Activated CD8-positive, alpha-beta memory T cell treated with anti-CD3 and anti-CD28 coated beads, Interleukin-2, amount 50 U/mL, for 1 hour (primary cell): Measurements from ENCODE around the gene CACNB1.

Experiments used
- DNase-seq: peaks from one replicate; pipeline ENCODE4 v3.0.0-alpha.2; 2020; ENCODE audit errors: extremely low read depth

Gene CACNB1

DNA sequence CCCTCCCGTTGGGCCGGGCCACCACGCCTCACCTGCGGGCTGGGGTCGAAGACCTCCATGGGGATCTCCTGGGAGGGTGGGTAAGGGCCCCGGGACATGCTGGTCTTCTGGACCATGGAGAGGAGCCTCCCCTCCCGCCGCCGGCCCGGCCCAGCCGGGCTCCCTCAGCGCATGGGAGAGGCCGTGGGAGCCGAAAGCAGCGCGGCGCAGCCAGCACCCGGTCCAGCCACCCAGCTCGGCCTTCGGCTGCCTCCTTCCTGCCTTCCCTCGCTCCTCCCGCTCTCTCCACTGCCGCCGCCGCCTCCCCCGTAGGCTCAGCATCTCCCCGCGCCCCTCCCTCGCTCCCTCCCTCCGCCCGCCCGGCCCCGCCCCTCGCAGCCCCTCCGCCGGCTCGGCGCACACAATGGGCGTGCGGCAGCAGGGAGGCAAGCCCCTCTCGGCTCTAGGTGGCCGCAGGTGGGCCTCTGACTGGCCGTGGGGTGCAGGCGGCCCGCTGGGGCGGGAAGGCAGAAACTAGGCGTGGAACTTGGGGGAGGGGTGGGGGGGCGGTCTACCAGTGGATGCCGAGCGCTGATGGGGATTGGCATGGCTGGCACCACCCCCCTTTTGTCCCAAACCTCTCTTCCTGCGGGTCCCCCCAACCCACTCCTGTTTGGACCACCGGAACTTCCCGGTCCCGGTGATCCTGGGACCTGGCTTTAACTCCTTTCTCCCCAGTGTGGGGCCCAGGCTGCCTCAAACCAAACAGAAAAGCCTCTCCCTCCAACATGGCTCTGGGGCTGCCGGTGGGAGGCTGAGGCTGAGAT lies at the start of gene CACNB1:
CACNB1 (minus strand) TSS at position 290 of the 806 bp plus-strand sequence; CDS start at position 116, 174 bp downstream.
- DNase-seq: no peak

DNA sequence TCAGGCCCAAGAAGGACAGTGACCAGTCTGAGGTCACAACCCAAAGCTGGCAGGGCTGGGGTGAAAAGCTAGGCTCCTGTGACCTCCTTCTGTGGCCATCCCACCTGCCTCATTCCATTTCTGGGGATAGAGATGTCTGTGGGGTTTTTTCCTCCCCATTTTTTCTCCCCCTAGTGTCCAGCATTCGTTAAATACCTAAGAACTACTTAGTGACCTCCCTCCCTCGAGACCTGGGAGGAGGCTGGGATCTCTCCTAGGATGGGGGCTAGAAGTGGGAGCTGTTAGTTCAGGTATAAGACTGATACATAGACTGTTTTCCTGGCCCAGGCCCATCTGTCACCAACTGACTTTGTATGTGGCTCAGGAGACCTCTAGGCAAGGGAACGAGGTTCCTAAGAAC lies 48.8 kb upstream of the CACNB1 start:
- DNase-seq: no peak

DNA sequence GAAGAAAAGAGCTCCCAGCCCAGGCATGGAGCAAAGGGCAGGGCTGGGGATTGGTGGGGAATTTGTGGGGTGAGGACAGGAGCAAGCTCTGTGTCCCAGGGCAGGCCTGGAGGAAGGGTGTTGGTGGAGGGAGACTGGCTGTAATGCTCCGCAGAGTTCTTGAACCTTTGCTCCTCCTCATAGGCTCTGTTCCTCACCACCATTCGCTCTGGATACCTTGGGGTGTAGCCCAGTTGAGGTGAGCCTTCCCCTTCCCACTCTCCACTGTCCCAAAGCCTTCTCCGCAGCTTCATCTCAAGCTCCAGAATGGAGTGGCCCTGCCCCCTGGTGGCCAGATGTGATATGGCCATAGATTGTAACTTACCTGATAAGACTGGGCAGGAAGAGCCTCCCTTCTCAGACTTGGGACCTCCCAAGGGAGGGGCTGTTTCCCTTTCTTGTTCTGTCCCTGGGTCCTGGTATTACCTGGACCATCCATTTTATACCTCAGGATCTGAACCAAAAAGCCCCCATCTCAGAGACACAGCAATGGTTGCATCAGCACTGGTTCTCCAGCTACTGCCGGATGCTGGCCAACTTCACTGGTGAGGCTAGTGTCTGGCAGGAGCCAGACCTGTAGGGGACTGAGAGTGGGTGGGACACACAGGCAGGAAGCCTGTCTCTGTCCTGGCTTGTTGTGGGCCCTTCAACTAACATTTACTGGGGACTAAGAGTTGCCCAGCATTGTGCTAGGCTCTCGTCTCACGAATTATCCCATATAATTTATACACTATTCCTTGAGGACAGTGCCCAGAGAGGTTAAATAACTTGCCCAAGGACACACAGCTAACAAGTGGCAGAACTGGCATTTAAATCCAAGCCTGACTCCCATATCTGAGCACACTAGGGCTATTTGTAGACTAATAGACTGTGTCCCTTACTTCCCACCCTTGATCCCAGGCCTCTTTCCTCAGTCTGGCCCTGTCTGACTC lies 47.4 kb upstream of the CACNB1 start:
- DNase-seq: peak; percentile 65

DNA sequence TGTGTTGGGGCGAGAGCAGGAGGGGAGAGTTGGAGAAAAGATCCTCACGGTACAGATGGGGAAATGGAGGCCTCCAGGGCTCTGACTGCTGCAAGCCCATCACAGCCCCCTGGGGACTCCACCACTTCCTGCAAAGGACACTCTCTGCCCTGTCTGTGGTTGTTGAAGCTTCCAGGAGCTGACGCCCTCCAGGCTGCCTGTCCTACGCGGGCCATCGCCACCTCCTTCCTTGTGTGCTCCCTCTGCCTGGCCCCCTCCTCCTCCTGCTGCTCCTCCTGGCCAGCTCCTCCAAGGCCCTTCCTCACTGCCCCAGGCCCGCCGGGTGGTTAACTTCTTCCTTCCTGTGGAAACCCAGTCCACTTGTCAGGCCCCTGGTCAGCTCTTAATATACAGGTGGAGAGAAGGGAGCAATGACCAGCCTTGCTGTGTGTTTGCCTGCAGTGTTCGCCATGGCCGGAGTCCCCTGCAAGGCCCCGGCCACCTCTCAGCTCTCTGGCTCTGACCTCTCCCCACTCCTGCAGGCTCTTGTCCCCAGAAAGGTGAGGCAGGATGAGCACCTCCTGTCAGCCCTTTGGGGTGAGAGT lies 46.6 kb upstream of the CACNB1 start:
- no peak for DNase-seq

DNA sequence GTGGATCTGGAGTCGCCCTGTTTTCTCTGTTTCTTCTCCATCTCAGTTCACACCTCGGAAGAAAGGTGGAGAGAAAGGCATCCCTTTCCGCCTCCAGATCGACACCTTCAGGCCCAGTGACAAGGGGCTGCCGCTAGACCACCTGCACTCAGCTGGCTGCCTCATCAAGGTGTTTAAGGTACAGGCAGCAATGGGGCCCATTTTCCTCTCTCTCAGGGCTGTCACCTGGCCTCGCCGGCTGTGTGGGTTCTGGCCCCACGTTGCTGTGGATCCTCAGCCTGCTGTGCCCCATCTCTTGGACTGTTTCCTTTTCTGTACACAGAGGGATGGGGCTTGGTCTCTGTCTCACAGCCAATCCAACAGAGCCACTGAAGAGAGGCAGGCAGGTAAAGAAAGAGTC lies 45.7 kb upstream of the CACNB1 start:
- no peak for DNase-seq

DNA sequence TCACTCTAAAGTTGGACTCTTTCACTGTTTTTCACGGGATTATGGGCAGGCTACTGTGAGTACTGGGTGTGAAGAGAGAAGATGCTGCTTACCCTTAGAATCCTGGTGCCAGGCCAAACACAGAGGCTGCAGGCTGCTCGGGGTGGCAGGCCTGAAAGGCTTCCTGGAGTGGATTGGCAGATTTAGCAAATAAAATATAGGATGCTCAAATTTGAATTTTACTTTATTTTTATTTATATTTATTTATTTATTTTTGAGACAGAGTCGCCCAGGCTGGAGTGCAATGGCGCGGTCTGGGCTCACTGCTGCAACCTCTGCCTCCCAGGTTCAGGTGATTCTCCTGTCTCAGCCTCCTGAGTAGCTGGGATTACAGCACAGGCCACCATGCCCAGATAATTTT lies 43.2 kb upstream of the CACNB1 start:
- no peak for DNase-seq

DNA sequence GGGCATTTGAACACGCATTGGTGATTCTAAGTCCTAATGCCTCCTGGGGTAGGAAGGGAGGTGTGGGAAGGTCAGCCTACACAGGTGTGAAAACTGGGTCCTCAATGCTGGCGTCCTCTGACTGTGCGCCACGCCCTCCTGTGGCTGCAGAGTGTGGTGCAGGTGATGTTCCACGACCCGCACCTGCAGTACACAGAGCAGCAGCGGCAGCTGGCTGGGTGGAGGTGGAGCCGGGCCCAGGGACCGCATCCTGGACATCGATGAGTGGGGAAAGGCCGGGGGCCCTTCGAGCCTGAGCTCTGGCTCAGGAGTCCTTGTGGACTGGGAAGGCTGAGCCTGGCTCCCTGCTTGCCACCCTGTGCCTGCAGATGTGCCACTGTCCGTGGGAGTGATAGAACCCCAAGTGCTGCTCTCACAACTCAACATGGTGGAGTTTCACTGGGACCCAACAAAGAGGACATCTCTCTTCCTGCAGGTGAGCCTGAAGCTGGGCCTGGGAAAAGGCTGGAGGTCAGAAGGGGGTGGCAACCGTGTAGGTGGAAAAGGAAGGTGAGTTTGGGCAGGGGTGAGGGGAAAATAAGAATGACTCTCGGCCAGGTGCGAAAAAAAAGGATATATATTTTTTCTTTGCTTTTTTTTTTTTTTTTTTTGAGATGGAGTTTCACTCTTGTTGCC lies 42.3 kb upstream of the CACNB1 start:
- DNase-seq: no peak

DNA sequence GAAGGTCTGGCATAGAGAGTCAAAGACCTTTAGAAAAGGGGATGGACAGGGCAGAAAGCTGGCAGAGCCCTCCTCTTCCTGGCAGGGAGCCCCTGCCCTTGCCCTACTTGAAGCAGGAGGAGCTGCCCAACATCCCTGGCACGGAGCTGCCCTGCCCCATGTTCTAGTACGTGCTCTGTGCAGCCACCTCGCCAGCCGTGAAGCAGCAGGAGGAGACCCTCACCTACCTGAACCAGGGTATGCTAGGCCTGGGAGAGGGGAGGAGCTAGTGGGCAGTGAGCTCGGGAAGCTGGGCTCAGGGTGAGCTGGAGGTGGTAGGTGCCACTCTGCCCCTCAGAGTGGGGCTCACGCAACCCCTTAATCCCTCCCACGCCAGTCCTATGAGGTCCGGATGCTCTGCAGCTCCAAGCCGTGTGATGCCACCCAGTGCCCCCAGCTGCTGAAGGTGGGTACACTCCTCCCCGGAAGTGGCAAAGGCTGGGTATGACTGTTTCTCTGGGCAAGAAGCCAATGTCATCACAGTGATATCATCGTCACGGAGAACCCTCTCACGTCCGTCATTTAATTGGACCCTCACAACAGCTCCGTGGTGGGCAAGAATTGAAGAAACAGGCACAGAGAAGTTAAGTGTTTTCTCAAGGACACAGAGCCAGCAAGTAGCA lies 41.0 kb upstream of the CACNB1 start:
- DNase-seq: peak; percentile 81

DNA sequence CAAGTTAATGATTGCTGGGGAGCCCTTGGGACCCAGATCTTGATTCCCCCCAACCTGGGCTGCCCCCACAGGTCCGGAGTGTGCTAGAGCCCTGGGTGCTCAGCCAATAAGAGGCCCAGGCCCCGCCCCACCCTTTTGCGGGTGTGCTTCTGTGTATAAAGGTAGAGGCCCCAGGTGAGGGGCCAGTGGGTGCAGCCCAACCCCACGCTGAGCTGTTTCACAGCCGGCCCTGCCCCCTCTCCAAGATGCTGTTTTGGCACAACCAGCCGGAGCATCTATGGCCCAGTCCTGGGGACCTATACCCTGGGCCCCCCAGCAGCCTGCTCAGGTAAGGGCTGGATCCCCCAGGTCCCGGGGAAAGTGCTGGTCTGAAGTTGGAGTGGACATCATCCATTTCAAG lies 40.1 kb upstream of the CACNB1 start:
- DNase-seq: no peak

DNA sequence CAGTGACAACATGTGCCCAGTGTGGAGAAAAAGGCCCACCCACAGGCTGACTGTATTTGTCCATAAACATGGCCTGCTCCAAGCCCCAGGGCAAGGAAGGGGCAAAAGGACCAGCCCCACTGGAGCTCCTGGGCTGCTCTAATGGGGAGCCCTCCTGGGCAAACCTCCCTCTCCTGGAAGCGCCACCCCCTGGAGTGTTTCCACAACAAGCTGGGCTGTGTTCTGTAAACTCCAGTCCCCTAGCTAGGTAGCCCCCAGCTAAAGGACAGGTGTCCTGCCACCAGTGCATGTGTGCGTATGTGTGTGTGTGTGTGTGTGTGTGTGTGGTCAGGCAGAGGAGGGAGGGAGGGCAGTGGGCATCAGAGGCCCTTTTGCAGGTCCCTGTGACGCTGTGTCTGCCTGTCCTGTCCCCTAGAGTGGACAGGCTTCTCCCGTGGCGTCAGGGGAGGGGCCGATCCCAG lies 39.5 kb upstream of the CACNB1 start:
- no peak for DNase-seq

DNA sequence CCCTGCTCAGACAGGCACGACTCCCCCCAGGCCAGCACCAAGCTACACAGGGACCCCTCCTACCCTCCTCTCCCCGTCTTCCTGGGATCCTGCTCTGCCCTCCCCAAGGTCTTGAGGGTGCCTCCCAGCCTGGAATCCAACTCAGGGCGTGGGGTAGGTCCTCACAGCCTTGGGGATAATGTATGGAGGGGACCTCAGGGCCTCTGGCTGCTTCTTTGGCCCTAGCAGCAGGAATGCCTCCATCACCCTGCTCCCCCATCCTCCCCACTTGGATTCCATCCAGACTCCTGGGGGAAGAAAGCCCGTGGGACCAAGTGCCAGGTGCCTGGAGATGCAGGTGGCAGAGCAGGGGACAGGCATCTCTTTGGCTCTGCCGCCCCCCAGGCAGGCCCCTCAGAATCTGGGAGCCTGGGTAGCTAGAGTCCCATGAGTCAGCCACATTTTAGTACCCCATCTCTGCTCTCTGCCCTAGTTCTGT lies 39.0 kb upstream of the CACNB1 start:
- DNase-seq: no peak

DNA sequence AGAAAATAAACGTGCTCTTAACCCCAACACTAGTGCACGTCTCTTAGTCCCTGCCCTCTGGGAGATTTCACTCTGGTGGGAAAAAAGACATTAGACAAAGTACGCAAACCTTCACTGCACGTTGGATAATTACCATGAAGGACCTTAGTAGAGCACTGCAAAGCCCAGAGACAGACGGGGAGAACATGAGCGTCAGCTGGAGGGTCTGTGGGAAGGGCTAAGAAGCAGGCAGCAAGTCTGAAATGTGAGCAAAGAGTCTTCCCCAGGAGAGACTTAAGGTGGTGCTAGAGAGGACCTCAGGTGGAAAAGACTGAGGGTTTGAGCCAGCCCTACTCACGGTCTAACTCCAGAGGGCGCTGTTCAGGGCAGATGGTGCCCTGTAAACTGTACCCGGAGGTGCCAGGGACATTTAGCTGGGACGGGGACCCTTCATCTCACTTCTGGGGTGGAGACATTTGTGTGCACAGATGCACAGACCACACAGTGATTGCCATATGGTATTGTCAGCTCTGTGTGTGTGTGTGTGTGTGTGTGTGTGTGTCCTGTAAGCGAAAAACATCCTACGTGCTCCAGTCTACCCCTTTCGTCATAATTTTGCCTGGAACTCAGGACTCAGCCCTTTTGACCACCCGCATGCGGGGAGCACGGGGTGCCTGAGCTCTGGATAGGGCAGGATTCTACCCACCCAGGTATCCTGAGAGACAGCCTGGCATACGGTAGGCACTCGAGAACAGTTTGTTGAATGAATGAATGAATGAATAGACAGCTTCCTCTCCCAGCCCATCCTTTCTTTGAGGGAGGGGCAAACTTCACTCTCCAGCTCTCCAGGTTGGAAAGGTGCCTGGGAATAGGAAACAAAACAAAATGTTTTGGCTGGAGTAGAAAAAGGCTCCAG lies 38.3 kb upstream of the CACNB1 start:
- peak; percentile 24 for DNase-seq

DNA sequence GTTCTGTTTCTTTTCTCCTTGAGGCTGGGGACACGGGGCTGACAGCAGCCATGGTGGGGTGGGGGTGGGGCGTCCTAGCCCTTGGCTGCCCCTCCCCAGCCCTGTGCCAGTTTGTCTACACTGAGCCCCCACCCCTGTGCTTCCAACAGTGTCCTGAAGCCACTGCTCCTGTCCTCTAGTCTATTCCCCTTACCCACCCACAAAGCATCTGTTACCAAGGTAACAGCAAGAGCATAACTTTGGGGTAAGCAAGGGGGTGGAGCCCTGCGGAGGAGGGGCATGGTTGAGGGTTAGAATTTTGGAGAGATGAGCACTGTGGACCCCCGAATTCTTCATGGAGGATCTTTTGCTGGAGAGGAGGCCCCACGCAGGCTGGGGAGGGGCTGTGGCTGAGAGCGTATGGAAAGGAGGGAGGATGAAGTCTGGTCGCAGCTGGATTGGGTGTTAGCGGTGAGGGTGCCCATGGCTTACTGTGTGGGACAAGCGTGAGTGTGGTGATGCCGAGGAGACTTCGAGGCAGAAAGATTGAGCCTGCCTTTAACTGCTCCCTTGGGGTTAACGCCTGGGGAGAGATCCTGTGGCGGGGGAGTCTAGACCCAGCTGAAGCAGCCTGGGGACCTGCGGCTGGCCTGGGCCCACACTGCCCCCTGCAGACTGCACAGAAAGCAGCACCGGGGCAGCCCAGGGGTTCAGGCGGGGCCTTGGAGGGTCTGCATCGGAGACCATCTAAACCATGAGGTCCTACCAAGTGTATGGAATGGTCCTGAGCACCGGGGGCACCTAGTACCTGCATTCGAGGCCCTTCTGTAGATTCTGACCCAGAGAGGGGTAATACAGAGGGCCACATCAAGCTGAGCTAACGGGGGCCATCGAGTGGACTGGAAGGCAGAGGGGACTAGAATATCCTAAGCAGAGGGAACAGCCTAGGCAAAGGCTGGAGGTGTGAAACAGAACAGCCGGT lies 34.4 kb upstream of the CACNB1 start:
- DNase-seq: no peak

DNA sequence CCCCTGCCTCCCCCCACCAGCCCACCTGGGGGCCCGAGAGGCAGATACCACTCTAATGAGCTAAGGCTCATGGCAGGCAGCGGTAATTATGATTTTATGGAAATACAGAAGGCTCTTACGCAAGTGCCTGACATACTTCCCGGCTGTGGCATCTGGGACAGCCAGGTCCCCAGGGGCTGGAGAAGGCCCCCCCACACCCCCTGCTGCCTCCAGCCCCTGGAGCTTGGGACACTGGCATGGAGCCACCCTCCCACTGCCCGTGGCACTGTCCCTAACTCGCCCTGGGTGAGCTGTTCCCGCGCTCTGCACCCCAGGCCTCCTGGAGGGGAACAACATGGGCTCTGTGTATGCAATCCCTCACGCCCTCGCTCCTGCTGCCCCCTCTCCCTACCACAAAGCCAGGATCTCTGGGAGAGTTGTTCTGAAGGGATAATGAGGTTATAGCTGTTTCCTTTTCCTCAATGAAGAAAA lies 33.7 kb upstream of the CACNB1 start:
- DNase-seq: no peak

DNA sequence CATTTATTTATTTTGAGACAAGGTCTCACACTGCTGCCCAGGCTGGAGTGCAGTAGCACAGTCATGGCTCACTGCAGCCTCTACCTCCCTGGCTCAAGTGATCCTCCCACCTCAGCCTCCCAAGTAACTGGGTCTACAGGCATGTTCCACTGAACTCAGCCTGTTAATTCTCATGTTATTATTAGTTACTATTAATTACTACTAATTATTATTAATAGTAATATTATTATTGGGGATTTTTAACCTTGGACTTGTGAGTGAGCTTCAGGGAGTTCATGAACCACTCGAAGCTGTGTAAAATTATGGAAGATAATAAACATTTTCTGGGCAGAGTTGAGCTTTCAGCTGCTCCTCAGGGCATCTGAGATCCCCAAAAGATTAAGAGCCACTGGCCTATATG lies 32.9 kb upstream of the CACNB1 start:
- no peak for DNase-seq

DNA sequence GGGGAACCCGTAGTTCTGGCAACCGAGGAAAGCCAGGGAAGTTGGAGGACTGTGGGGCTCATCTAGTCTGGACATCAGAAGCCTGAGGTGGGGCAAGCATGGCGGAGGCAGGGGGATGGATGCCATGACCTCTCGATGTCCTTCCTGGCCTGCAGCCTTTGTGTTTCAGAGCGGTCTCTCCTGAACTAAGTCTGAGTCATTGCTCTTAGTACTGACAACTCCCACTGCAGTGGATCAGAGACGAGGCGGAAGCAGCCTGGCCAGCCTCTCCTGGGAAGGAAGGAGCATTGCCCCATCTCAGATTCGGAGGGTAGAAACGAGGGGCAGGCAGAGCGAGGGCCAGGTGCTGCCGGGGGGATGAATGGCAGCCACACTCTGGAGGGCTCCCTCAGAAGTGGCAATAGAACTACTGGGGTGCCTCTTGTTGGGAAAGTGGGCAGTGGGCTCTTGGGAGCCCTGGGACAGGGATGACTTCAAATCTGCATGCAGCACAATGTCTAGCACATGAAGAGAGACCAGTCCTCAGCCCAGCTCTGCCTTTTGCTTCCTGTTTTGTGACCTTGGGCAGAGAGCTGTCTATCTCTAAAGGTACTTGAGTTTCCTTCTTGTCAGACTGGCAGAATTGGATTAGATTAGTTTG lies 31.9 kb upstream of the CACNB1 start:
- no peak for DNase-seq

DNA sequence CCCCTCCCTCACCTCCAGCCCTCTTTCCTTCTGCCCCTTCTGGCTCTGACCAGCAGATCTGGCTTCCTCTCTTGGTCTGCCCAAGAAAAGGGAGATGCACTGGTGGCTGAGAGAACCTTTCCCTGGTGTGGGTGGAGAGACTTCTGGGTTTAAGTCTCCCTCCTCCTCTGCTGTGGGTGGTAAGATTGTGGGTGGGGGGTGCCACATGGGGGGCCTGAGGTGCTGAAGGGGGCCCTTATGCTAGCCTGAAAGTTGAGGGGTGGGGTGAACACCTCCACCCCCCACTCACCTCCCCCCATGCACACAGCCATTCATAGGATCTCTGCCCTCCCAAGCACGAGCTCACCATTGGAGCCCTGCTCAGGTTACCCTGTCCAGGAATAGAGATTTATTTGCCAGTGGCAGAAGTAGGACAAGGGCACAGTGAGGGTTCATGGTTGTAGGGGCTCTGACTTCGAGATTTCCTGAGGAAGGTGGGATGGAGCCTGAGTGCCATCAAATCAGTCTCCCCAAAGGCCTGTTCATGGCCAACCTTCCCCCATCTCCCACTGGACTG lies 30.0 kb upstream of the CACNB1 start:
- DNase-seq: no peak
